HG03520 (cell line): Measurements from ENCODE around the gene CCNJL.
"Not testable (repeated sequence)": the region's sequence is repeated elsewhere in the genome, so short reads cannot be mapped to it uniquely, and the experiment has no call there.

ENCODE experiments used
- ATAC-seq: cut with Tn5 transposase; IDR thresholded peaks from one replicate; pipeline ENCODE4 v1.9.1; 2021; ENCODE audit warnings: mild to moderate bottlenecking, moderate library complexity; ENCODE audit not compliant: unreplicated experiment

The CCNJL gene, protein sequence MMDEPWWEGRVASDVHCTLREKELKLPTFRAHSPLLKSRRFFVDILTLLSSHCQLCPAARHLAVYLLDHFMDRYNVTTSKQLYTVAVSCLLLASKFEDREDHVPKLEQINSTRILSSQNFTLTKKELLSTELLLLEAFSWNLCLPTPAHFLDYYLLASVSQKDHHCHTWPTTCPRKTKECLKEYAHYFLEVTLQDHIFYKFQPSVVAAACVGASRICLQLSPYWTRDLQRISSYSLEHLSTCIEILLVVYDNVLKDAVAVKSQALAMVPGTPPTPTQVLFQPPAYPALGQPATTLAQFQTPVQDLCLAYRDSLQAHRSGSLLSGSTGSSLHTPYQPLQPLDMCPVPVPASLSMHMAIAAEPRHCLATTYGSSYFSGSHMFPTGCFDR

DNA sequence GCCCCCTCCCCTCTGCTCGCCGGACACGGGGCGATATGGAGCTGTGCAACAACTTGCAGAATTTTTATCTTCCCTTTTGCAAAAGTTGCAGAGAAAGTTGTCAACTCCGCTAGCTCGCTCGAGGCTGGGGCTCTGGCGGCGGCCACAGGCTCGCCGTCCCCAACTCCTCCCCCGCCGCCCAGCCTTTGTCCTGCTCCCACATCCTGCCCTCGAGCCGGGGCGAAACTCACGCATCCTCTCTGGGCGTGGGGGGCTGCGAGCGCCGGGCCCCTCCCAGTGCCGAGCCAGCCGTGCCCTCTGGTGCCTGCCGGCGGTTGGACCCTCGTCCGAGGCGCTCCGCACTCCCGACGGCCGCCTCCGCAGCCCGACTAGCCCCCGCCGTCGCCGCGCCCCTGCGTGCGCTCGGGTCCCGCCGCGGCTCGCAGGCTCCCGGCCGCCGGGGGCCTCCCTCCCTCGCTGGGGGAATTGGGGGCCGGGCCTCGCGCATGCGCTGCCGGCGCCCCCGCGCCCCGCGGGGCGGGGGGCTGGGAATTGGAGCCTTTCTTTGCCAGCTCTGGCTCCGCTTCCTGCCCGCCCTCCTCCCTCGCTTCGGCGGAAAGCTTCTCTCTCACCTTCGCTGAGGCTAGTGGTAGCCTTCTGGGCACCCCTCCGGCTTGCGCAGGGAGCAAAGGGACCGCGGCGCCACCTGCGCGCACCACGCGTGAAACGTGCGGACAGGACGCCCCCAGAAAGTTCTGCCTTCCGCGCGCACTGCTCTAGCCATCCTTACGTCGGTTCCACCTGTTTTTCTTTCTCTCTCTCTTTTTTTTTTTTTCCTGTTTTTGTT lies at the start of gene CCNJL:
TSS of gene CCNJL (minus strand) at position 431 of the 826 bp plus-strand sequence. CDS start 641 bp downstream, outside the sequence.
- no peak for ATAC-seq

DNA sequence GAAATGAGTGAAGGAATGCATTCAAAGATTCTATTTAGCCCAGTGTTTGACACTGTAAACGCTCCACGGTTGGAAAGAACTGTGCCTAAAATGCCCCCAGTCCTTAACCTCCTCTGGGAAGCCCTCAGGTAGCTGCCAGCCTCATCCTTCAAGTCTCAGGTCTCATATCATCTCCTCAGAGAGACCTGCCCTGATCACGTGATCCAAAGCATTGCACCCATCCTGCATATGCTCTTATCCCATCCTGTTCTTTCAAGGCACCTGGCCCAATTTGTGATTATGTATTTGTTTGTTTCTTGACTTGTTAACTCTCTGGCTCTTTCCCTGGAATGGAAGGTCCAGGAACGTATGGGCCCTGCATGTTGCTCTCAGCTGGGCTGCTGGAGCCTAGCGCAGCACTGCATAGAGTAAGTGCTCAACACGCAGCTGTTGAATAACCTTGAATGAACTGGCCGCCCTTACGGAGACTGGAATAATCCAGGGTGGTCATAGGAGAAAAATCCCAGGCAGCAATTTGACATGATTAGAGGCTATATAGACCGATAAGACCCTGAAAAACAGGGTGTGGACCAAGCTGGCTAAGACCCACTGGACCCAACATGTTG lies 49.4 kb upstream of the CCNJL start:
- no peak for ATAC-seq

- no peak for ATAC-seq
Measured at GRCh38 chr5:160360310-160360709, 47.9 kb upstream of the CCNJL start.

DNA sequence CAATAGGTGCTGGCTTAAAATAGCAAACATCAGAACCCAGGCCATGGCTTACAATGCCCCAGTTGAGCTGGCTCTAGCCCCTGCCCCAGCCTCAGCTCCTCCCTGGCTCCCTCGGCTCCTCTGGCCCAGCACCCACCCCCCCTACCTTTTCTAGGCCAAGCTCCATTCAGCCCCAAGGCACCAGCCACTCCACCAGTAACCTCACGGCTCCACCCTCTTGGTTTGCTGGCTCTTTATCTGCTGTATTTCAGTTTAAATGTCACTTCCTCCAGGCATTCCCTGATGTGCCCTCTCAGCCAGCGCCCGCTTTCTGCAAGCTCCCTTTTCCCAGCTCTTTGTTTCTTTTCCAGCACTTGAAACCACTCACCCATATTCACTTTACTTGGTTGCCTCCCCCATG lies 47.5 kb upstream of the CCNJL start:
- ATAC-seq: no peak

DNA sequence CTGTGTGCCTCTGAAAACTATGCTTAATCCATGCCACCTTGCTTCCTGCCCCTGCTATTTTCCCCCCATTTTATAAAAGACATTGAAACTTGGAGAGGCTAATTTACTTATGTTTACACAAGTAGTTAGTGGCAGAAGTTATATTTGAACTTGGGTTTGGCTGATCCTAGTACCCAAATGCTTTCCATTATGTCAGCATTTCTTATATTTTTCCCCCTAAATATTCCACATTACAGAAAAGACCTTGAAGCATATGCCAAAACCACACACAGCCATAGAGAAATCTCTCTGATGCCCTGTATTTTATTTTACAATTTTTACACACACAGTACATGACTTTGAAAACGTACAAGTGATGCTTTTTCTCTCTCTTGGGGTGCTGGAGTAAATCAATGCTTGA lies 46.9 kb upstream of the CCNJL start:
- no peak for ATAC-seq

- no peak for ATAC-seq
Measured at GRCh38 chr5:160357861-160358411, 45.6 kb upstream of the CCNJL start.

- ATAC-seq: no peak
Measured at GRCh38 chr5:160357394-160357793, 45.0 kb upstream of the CCNJL start.

DNA sequence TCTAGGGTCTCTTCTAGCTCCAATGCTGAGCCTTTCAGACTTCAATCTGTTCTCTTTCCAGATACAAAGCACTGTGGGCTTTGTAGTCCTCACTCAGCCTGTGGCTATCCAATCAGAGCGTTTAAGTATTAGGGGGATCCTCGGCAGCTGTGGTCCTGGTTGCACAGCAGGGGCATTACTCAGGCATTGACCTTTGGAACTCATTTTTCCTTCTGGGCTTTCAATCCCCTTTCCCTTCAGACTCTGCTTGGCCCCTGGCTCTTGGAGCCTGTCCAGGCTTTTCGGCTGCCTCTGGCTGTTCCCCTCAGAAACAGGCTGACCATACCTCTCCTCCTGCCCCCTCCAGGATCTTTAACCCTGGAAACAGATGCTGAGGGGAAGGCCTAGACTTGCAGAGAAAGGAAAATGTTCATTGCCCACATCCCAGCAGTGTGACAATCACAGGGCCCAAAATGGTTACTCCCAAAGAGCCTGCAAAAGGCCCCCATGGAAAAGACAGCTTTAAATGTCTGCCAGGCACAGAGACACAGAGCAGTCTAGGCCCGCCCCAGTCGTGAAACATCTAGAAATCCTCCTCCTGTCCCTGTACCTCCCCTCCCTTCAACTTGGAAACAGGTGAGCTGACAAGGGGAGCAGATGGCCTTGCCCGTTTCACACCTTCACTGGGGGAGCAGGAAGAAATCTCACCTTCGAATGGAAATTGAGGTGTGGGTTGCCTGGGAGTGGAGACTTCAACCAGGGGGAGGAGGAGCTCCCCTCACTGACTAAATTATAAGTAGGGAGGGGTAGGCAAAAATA lies 44.4 kb upstream of the CCNJL start:
- ATAC-seq: no peak

- ATAC-seq: no peak
Measured at GRCh38 chr5:160354666-160355065, 42.3 kb upstream of the CCNJL start.

DNA sequence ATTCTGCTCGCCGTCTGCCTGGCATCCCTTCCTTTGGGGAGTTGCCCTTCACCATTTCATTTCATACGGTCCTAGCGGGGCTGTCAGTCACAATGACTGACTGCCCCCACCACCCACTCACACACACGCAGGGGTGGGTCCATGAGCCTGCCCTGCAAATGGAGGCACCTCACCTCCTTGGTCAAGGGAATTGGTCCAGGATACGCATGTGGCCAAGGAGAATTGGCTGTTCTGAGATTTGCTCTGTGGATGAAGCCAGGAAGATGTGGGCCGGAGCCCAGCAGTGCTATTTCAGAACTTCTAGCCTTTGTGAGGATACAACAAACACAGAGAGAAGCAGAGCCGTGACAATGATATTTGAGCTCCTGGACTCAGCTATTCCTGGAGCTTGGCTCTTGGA lies 41.0 kb upstream of the CCNJL start:
- no peak for ATAC-seq

GRCh38 chr5:160352308-160352707 lies 39.9 kb upstream of the CCNJL start:
- ATAC-seq: no peak

- no peak for ATAC-seq
Measured at GRCh38 chr5:160349935-160350303, 37.6 kb upstream of the CCNJL start.

DNA sequence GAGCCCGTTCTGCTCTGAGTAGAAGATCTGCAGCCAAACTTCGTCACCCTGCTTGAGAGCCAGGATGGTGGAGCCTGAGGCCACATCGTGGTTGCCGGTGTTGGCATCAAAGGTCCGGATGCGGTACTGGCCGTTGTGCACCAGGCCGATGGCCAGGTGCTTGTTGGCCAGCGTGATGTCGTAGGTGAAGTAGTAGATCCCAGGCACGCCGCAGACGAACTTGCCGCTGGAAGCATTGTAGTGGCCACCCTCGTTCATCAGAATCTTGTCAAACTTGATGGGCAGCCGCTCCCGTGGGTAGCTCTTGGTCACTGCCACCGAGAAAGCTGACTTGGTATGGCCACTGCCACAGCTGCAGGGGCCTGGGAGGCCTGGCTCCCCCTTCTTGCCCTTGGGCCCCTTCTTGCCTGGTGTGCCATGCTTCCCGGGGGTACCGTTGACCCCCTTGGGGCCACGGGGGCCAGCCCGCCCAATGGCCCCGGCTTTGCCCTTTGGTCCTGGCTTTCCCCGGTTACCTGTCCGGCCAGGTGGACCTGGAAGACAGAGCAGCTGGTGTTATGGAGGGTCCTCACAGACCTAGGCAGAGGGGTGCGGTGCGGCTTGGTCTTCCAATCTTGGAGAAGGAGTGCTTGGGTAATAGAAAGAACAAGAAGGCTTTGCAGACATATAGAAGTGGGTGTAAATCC lies 37.0 kb upstream of the CCNJL start:
- no peak for ATAC-seq

- no peak for ATAC-seq
Measured at GRCh38 chr5:160348080-160348479, 35.7 kb upstream of the CCNJL start.

GRCh38 chr5:160347448-160347847 lies 35.1 kb upstream of the CCNJL start:
- ATAC-seq: no peak

- ATAC-seq: no peak
Measured at GRCh38 chr5:160342413-160342941, 30.1 kb upstream of the CCNJL start.

DNA sequence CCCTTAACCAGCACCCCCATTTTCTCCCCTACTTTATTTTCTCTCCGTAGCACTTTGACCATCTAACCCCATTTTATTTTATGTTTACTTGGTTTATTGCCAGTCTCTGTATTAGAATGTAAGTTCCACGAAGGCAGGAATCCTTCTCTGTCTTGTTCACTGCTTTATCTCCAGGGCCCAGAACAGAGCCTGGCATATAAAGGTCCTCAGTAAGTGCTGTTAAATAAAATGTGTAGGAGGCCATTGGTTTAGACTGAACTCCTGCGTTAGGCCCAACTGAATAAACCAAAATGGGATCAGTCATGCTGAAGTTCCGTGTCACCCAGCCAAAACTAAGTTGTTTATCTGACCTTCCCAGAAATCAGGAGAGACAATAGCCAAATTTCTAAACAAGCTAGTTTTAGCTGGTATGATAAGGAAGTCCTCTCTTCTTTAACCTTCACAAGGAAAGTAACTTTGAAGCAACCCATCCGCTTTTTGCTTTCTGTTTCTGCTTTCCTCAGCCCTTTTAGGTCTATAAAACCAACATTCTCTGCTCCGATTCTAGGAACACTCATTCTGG lies 29.0 kb upstream of the CCNJL start:
- ATAC-seq: no peak

GRCh38 chr5:160340513-160340912 lies 28.1 kb upstream of the CCNJL start:
- ATAC-seq: not testable (repeated sequence)

DNA sequence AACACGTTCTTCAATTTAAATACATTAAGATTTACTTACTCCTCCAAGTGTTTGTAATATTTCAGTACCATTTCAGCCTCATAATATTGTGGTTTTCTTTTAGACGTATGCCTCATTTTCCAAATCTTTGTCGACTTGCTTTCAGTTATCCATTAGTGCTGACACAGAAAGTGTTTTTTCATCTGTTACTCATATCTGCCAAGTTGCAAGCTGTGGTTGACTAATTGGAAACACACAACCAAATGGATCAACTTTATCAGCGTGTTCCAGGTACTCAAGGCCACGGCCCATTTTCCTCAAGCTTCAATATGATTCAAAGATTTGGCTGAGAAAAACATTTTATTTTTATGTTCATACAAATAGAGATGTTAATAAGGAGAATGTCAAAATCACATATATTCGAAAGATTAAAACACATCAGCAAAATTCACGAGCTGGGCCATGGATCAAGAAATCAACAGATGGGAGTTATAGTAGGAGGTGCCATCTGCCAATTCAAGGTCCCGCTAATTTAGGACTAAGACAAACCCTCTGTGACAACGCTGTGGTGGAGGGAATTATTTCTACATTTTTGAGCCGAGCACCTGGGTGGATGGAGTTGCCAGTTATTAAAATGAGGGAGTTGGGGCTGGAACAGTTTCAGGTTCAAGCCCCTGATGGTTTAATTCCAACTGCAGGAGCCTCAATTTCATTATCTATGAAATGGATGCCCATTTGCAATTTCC lies 27.2 kb upstream of the CCNJL start:
- no peak for ATAC-seq
